IMR-90 (cell line): ENCODE data around the gene NRCAM. TPM values are rescaled to one million over a fixed set of nuclear protein-coding genes. Genes with fewer than 3 reads are reported as not detected.

Experiments
- ATAC-seq: fragments of 200-7000 bp; cut with Tn5 transposase; 2 replicates; pipeline ENCODE4 v1.9.1; 2020; ENCODE audit warnings: low read depth, mild to moderate bottlenecking, moderate library complexity
- BruUV-seq: library from RNA; stranded (reverse); fragments of 400-500 nt; replicated peaks from 2 replicates; lab custom pipeline; 2021; lab: Mats Ljungman, UMichigan
- CTCF ChIA-PET: fragments of 300-600 bp; formaldehyde crosslinking; extraction: SDS; loops from one replicate; lab custom pipeline; 2021; ENCODE audit warnings: antibody characterized with exemption; lab: Yijun Ruan, JAX
- POLR2A ChIA-PET: fragments of 300-600 bp; sonication (Branson Sonifier 250); formaldehyde crosslinking; loops from one replicate; lab custom pipeline; 2022; ENCODE audit warnings: antibody characterized with exemption; ENCODE audit not compliant: unreplicated experiment; lab: Charles Lee
- DNase-seq: peaks from one replicate; pipeline ENCODE4 v3.0.0; 2013
- H2AFZ ChIP-seq: replicated peaks from 2 replicates; pipeline ENCODE3; 2013; ENCODE audit warnings: low read length, mild to moderate bottlenecking; ENCODE audit not compliant: poor library complexity
- H2AK5ac ChIP-seq: 2 replicates; pipeline ENCODE4 v1.6.1; 2013; ENCODE audit warnings: low read depth, low read length, inconsistent platforms
- H2AK9ac ChIP-seq: replicated peaks from 2 replicates; pipeline ENCODE3; 2013; ENCODE audit warnings: mild to moderate bottlenecking, low read depth, low read length, moderate library complexity; ENCODE audit not compliant: poor library complexity
- H2BK120ac ChIP-seq: 2 replicates; pipeline ENCODE4 v1.6.1; 2013; ENCODE audit warnings: low read depth, low read length, inconsistent platforms
- H2BK15ac ChIP-seq: 3 replicates; pipeline ENCODE4 v1.6.1; 2013; ENCODE audit warnings: low read depth, low read length, inconsistent platforms
- H2BK20ac ChIP-seq: 2 replicates; pipeline ENCODE4 v1.6.1; 2013; ENCODE audit warnings: low read depth, mild to moderate bottlenecking, inconsistent platforms, low read length, moderate library complexity
- H2BK5ac ChIP-seq: 2 replicates; pipeline ENCODE4 v1.6.1; 2013; ENCODE audit warnings: mild to moderate bottlenecking, low read depth, low read length, inconsistent platforms; ENCODE audit not compliant: poor library complexity, severe bottlenecking
- H3K14ac ChIP-seq: replicated peaks from 2 replicates; pipeline ENCODE4 v1.6.1; 2013; ENCODE audit warnings: low read depth, low read length, inconsistent platforms
- H3K18ac ChIP-seq: 2 replicates; pipeline ENCODE4 v1.6.1; 2013; ENCODE audit warnings: low read depth, low read length, control low read depth
- H3K23ac ChIP-seq: 2 replicates; pipeline ENCODE4 v1.6.1; 2013; ENCODE audit warnings: low read depth, low read length, inconsistent platforms
- H3K27ac ChIP-seq: 2 replicates; pipeline ENCODE4 v1.5.1; 2013; ENCODE audit warnings: mild to moderate bottlenecking, control low read depth, low read length; ENCODE audit not compliant: insufficient read depth
- H3K27me3 ChIP-seq: 2 replicates; pipeline ENCODE4 v1.6.1; 2013; ENCODE audit warnings: low read length; ENCODE audit not compliant: control insufficient read depth, insufficient read depth
- H3K36me3 ChIP-seq: 2 replicates; pipeline ENCODE4 v1.6.1; 2013; ENCODE audit warnings: low read length, mixed read lengths; ENCODE audit not compliant: control insufficient read depth, insufficient read depth
- H3K4ac ChIP-seq: 2 replicates; pipeline ENCODE4 v1.6.1; 2013; ENCODE audit warnings: low read depth, low read length, inconsistent platforms
- H3K4me1 ChIP-seq: 2 replicates; pipeline ENCODE4 v1.6.1; 2013; ENCODE audit warnings: low read length, mixed read lengths; ENCODE audit not compliant: control insufficient read depth, insufficient read depth
- H3K4me2 ChIP-seq: 2 replicates; pipeline ENCODE4 v1.6.1; 2013; ENCODE audit warnings: low read depth, mild to moderate bottlenecking, control low read depth, low read length, moderate library complexity
- H3K4me3 ChIP-seq: 2 replicates; pipeline ENCODE4 v1.5.1; 2013; ENCODE audit warnings: low read depth, mild to moderate bottlenecking, control low read depth, low read length, moderate library complexity; ENCODE audit not compliant: insufficient read depth
- H3K56ac ChIP-seq: 2 replicates; pipeline ENCODE4 v1.6.1; 2013; ENCODE audit warnings: low read length, inconsistent platforms; ENCODE audit not compliant: insufficient read depth; ENCODE audit errors: extremely low read depth
- H3K79me1 ChIP-seq, 2 experiments: 2 replicates each; pipeline ENCODE4 v1.6.1; 2013; ENCODE audit warnings: low read length in 2 of 2, inconsistent platforms in 1 of 2, low read depth in 1 of 2
- H3K9ac ChIP-seq: 2 replicates; pipeline ENCODE4 v1.6.1; 2013; ENCODE audit warnings: low read depth, low read length, control low read depth
- H3K9me1 ChIP-seq: 2 replicates; pipeline ENCODE4 v1.6.1; 2013; ENCODE audit warnings: low read length, inconsistent platforms; ENCODE audit not compliant: insufficient read depth
- H3K9me3 ChIP-seq: 2 replicates; pipeline ENCODE4 v1.6.1; 2013; ENCODE audit warnings: low read length; ENCODE audit not compliant: control insufficient read depth, insufficient read depth
- H4K20me1 ChIP-seq: 2 replicates; pipeline ENCODE4 v1.6.1; 2013; ENCODE audit warnings: low read length, inconsistent platforms; ENCODE audit not compliant: insufficient read depth
- H4K5ac ChIP-seq: 2 replicates; pipeline ENCODE4 v1.6.1; 2013; ENCODE audit warnings: mild to moderate bottlenecking, low read depth, low read length, control low read depth
- H4K8ac ChIP-seq, 2 experiments: 2 replicates each; pipeline ENCODE4 v1.6.1; 2013; ENCODE audit warnings: low read depth in 2 of 2, low read length in 2 of 2, control low read depth in 1 of 2, inconsistent platforms in 1 of 2
- H4K91ac ChIP-seq: 2 replicates; pipeline ENCODE4 v1.6.1; 2013; ENCODE audit warnings: low read depth, low read length, inconsistent platforms; ENCODE audit not compliant: insufficient read depth
- BHLHE40 ChIP-seq: fragments of 150-350 bp; IDR thresholded peaks from 2 replicates; pipeline ENCODE4 v1.6.1; 2016; ENCODE audit warnings: mild to moderate bottlenecking, low read depth, low read length
- CTCF ChIP-seq: conservative IDR thresholded peaks from 2 replicates; pipeline ENCODE4 v1.5.1; 2012; ENCODE audit warnings: mild to moderate bottlenecking, low read depth, low read length, improper control_type of control experiment
- ELK1 ChIP-seq: fragments of 150-350 bp; IDR thresholded peaks from 2 replicates; pipeline ENCODE4 v1.6.1; 2016; ENCODE audit warnings: low read depth, mild to moderate bottlenecking, low read length, moderate library complexity, borderline replicate concordance
- MAFK ChIP-seq: IDR thresholded peaks from 2 replicates; pipeline ENCODE4 v1.6.1; 2012; ENCODE audit warnings: low read depth, low read length, improper control_type of control experiment
- MAZ ChIP-seq: IDR thresholded peaks from 2 replicates; pipeline ENCODE4 v1.6.1; 2012; ENCODE audit warnings: low read depth, mild to moderate bottlenecking, low read length, improper control_type of control experiment, moderate library complexity, borderline replicate concordance
- NFE2L2 ChIP-seq: fragments of 150-350 bp; IDR thresholded peaks from 2 replicates; pipeline ENCODE4 v1.6.1; 2016; ENCODE audit warnings: low read depth, mild to moderate bottlenecking, low read length
- POLR2A ChIP-seq: IDR thresholded peaks from 2 replicates; pipeline ENCODE4 v1.6.1; 2012; ENCODE audit warnings: mild to moderate bottlenecking, low read depth, low read length
- RFX5 ChIP-seq: IDR thresholded peaks from 2 replicates; pipeline ENCODE4 v1.8.0; 2012; ENCODE audit warnings: low read depth, mild to moderate bottlenecking, low read length, moderate library complexity
- SMC3 ChIP-seq: fragments of 150-350 bp; IDR thresholded peaks from 2 replicates; pipeline ENCODE4 v1.6.1; 2016; ENCODE audit warnings: low read depth, mild to moderate bottlenecking, antibody characterized with exemption, low read length, moderate library complexity
- WGBS, 2 experiments: methylation state at CpG; one replicate each; pipeline versions ENCODE4 v1.1.5 to v1.1.7; 2013; ENCODE audit warnings: missing lambda C conversion rate in 2 of 2; ENCODE audit not compliant: insufficient read length in 1 of 2; ENCODE audit errors: extremely low coverage in 2 of 2; 5-methylcytosine and 5-hydroxymethylcytosine counted together
- dilution Hi-C: fragments of 300-500 bp; cut with HindIII; formaldehyde crosslinking; loops from one replicate; pipeline ENCODE4 v1.14.3; 2018; ENCODE audit warnings: low sequenced_read_pairs; ENCODE audit not compliant: unreplicated experiment
- in situ Hi-C: fragments of 300-500 bp; cut with MboI; formaldehyde crosslinking; loops from 3 replicates; pipeline ENCODE4 v1.14.3; 2019; ENCODE audit warnings: low sequenced_read_pairs, inconsistent platforms, mixed read lengths
- intact Hi-C: fragments of 100-400 bp; cut with micrococcal nuclease; formaldehyde crosslinking; loops from 2 replicates; pipeline ENCODE4 v1.10.0; 2022
- polyA plus RNA-seq, 3 experiments: library from polyadenylated mRNA; depleted of rRNA; stranded (reverse); fragments of >200 nt; gene quantifications; 2 replicates each; pipeline ENCODE4 v1.2.3, GENCODE V29; 2012; ENCODE audit warnings: low replicate concordance in 1 of 3
- total RNA-seq: library from RNA; depleted of rRNA; stranded (reverse); fragments of >200 nt; gene quantifications from 2 replicates; pipeline ENCODE4 v1.2.3, GENCODE V29; 2012

NRCAM gene
- total and polyA plus RNA-seq, 2 of the 4 experiments (the other 2 are of a cell fraction): 0.46 to 1.1 TPM

DNA sequence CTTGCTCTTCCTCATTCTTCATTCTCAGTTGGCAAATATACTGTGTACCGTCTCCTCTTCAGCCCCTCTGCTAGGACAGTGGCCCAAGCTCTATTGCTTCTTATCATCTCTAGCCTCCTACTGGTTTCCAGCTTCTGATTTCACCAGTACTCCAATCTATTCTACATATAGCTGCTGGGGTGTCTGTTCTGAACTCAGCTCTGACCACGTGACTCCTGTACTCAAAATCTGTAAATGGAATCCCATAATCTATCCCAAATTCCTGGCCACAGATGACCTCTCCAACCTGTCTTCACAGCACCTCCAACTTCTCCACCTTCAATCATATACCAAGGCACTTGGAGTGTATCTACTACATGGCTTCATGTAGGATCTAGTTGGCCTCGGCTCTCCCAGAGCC, 152.9 kb downstream of the NRCAM start:
- BruUV-seq: no TSS peak
- H2AK5ac ChIP-seq: no peak overlapping the region
- no peak overlapping the region for H3K4me2 ChIP-seq
- H3K56ac ChIP-seq: no peak overlapping the region
- H3K4ac ChIP-seq: no peak overlapping the region
- ATAC-seq (no peak), DNase-seq (no peak)
- no peak overlapping the region for H3K4me3 ChIP-seq
- intact Hi-C loops: no loop called here
- no peak for TF ChIP-seq BHLHE40
- TF ChIP-seq SMC3: no peak
- TF ChIP-seq MAZ: no peak
- TF ChIP-seq POLR2A: no peak
- TF ChIP-seq ELK1: no peak
- TF ChIP-seq MAFK: no peak
- no peak for TF ChIP-seq CTCF
- TF ChIP-seq RFX5: no peak
- no peak for TF ChIP-seq NFE2L2
- H3K9ac ChIP-seq: no peak overlapping the region
- H2BK20ac ChIP-seq: no peak overlapping the region
- no peak overlapping the region for H2BK15ac ChIP-seq
- ChIA-PET POLR2A (no interaction called here), CTCF (no interaction called here)
- WGBS, 2 experiments: 67% methylated on average over 1 of the region's 3 CpGs; no CpG with 5 or more reads in 1 of the 2 experiments
- H4K8ac ChIP-seq: no peak overlapping the region
- in situ Hi-C loops: no loop called here
- peaks cover 2% of the 10 kb centered on the region; the same call in 1 of the 2 replicates for H3K27me3 ChIP-seq
- H4K91ac ChIP-seq: no peak overlapping the region
- H4K20me1 ChIP-seq: no peaks in the 10 kb centered on the region
- no peak overlapping the region for H3K27ac ChIP-seq
- H2BK120ac ChIP-seq: no peak overlapping the region
- no peak overlapping the region for H3K14ac ChIP-seq
- no peaks in the 10 kb centered on the region for H3K4me1 ChIP-seq
- H2AFZ ChIP-seq: no peak overlapping the region
- no peaks in the 10 kb centered on the region for H3K9me3 ChIP-seq
- no peak overlapping the region for H3K18ac ChIP-seq
- H3K9me1 ChIP-seq: no peaks in the 10 kb centered on the region
- H3K23ac ChIP-seq: no peak overlapping the region
- dilution Hi-C loops: no loop called here
- H2BK5ac ChIP-seq: no peak overlapping the region
- H4K5ac ChIP-seq: no peak overlapping the region
- no peak overlapping the region for H2AK9ac ChIP-seq
- H3K36me3 ChIP-seq: no peaks in the 10 kb centered on the region
- H3K79me1 ChIP-seq: no peaks in the 10 kb centered on the region
